Muscle layer of colon (tissue), 2 donors: ENCODE measurements around the gene ARL17B.
"Not testable (repeated sequence)": the region's sequence is repeated elsewhere in the genome, so short reads cannot be mapped to it uniquely, and the experiment has no call there.

Experiments
- H3K27ac ChIP-seq: one replicate; pipeline ENCODE4 v1.7.0; 2013; ENCODE audit warnings: low read depth, mild to moderate bottlenecking, low read length, moderate library complexity
- H3K27me3 ChIP-seq, 2 donors: one replicate each; pipeline ENCODE4 v1.7.0; 2013; ENCODE audit warnings: low read length in 2 of 2, mild to moderate bottlenecking in 2 of 2; ENCODE audit not compliant: insufficient read depth in 2 of 2, control insufficient read depth in 1 of 2
- H3K36me3 ChIP-seq: one replicate; pipeline ENCODE4 v1.7.0; 2013; ENCODE audit warnings: mild to moderate bottlenecking, low read length; ENCODE audit not compliant: insufficient read depth
- H3K4me1 ChIP-seq: one replicate; pipeline ENCODE4 v1.7.0; 2013; ENCODE audit warnings: mild to moderate bottlenecking, low read length; ENCODE audit not compliant: insufficient read depth
- H3K4me3 ChIP-seq, 2 donors: one replicate each; pipeline ENCODE4 v1.7.0; 2013; ENCODE audit warnings: low read length in 2 of 2, low read depth in 1 of 2, mild to moderate bottlenecking in 1 of 2, moderate library complexity in 1 of 2
- H3K9ac ChIP-seq: one replicate; pipeline ENCODE4 v1.7.0; 2013; ENCODE audit warnings: low read length
- H3K9me3 ChIP-seq: one replicate; pipeline ENCODE4 v1.7.0; 2013; ENCODE audit warnings: mild to moderate bottlenecking, low read length
- donor health status: abdominal sarcoma.
- donor health status: Adenocarcinoma of cecum.

The ARL17B gene

DNA sequence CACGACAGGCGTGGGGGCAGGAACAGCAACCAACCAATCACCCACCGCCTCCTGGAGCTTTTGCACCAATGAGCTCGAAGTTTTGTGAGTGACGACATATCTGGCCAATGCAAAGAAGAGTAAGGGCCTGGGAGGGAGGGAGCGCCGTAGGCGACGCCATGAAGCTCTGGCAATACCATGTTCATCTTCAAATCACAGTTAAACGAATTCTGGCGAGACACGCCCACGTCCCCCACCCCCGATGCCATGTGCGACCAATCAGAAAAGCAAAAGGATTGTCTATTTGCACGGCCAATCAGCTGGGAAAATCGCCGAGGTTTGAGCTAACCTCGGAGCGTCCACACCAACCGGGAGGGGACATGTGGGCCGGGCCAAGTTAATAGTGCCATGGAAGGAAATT lies at the start of gene ARL17B:
TSS of gene ARL17B (minus strand) at position 12 of the 400 bp plus-strand sequence. CDS start 3,369 bp downstream, outside the sequence.
- H3K4me1 ChIP-seq, H3K9me3 ChIP-seq, H3K4me3 ChIP-seq, H3K27ac ChIP-seq, H3K9ac ChIP-seq, H3K27me3 ChIP-seq, H3K36me3 ChIP-seq: not testable (repeated sequence)

GRCh38 chr17:46409864-46410263 lies 48.3 kb upstream of the ARL17B start:
- not testable (repeated sequence) for H3K9me3 ChIP-seq, H3K9ac ChIP-seq, H3K27me3 ChIP-seq, H3K36me3 ChIP-seq, H3K27ac ChIP-seq, H3K4me1 ChIP-seq, H3K4me3 ChIP-seq

DNA sequence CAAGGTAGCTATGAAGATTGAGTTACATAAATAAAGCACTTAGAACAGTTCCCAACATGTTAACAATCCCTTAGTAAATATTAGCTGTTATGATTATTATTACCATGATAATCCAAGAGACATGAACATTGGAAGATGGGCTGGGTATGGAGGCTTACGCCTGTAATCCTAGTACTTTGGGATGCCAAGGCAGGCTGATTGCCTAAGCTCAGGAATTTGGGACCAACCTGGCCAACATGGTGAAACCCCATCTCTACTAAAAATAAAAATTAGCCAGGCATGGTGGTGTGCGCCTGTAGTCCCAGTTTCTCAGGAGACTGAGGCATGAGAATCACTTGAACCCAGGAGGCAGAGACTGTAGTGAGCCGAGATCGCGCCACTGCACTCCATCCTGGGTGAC lies 45.6 kb upstream of the ARL17B start:
- not testable (repeated sequence) for H3K9me3 ChIP-seq, H3K27ac ChIP-seq, H3K27me3 ChIP-seq, H3K9ac ChIP-seq, H3K4me3 ChIP-seq, H3K36me3 ChIP-seq, H3K4me1 ChIP-seq

DNA sequence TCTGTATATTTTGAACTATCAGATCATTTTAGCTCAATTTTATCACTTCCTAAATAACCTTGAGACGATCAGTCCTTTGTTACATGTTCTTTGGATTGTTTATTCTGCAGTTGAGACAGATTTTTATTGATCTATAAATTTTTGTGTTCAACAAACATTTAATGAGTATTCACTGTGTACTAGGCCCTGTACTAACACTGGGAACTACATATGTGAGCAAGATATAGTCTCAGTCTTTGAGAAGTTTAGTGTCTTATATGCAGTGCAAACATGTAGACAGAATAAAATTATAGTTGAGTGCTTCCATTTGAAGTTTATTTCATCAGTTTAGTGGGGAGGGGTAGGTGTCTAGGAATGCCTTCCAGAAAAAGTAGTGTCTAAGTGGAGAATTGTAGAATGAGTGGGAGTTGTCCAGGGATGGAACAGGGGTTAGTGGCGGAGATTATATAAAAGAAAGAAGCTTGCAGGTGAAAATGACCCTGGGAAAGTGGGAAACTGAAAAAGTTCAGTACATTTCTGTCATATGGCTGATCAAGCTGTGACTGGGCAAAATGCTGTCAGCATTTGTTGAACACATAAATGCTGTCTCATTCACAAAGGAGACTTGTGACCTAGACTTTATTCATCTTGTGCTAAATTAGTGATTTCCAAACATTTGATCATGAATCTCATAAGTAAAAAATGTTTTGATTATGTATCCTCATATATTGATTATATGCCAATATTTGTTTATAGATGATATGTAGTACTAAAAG lies 39.6 kb upstream of the ARL17B start:
- not testable (repeated sequence) for H3K4me3 ChIP-seq, H3K27me3 ChIP-seq, H3K27ac ChIP-seq, H3K9ac ChIP-seq, H3K4me1 ChIP-seq, H3K9me3 ChIP-seq, H3K36me3 ChIP-seq

- H3K27ac ChIP-seq, result not testable (repeated sequence)
These were observed 39.0 kb upstream of the ARL17B start for GRCh38 chr17:46400543-46400942.

GRCh38 chr17:46399993-46400392 lies 38.4 kb upstream of the ARL17B start:
- H3K9me3 ChIP-seq, H3K4me3 ChIP-seq, H3K4me1 ChIP-seq, H3K27ac ChIP-seq, H3K9ac ChIP-seq, H3K36me3 ChIP-seq, H3K27me3 ChIP-seq: not testable (repeated sequence)

More at GRCh38 chr17:46400543-46400942, 39.0 kb upstream of the ARL17B start:
- H3K9ac ChIP-seq, H3K4me3 ChIP-seq, H3K36me3 ChIP-seq, H3K9me3 ChIP-seq, H3K4me1 ChIP-seq, H3K27me3 ChIP-seq: not testable (repeated sequence)

- H3K27me3 ChIP-seq, H3K4me3 ChIP-seq, H3K9me3 ChIP-seq, H3K9ac ChIP-seq, H3K4me1 ChIP-seq, H3K36me3 ChIP-seq, H3K27ac ChIP-seq: not testable (repeated sequence)
These were observed 34.7 kb upstream of the ARL17B start for GRCh38 chr17:46396292-46396691.

DNA sequence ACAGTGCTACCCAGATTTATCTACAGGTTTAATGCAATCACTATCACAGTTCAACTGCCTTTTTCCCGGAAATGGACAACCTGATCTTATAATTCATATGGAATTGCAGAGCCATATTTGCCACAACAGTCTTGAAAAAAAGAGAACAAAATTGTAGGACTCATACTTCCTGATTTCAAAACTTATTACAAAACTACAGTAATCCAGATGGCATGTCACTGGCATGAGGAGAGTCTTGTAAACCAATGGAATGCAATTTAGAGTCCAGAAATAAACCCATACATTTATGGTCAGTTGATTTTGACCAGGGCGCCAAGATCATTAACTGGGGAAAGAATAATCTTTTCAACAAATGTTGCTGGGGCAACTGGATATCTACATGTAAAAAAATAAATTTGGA lies 32.1 kb upstream of the ARL17B start:
- H3K27ac ChIP-seq, H3K4me1 ChIP-seq, H3K27me3 ChIP-seq, H3K9me3 ChIP-seq, H3K9ac ChIP-seq, H3K4me3 ChIP-seq, H3K36me3 ChIP-seq: not testable (repeated sequence)

- not testable (repeated sequence) for H3K4me3 ChIP-seq, H3K4me1 ChIP-seq, H3K36me3 ChIP-seq, H3K9ac ChIP-seq, H3K27me3 ChIP-seq, H3K27ac ChIP-seq, H3K9me3 ChIP-seq
These were observed 23.9 kb upstream of the ARL17B start for GRCh38 chr17:46385491-46385890.

- not testable (repeated sequence) for H3K9me3 ChIP-seq, H3K4me1 ChIP-seq, H3K27ac ChIP-seq, H3K9ac ChIP-seq, H3K27me3 ChIP-seq, H3K36me3 ChIP-seq, H3K4me3 ChIP-seq
These were observed 21.6 kb upstream of the ARL17B start for GRCh38 chr17:46383118-46383517.

- H3K4me3 ChIP-seq, H3K36me3 ChIP-seq, H3K9ac ChIP-seq, H3K27ac ChIP-seq, H3K9me3 ChIP-seq, H3K27me3 ChIP-seq, H3K4me1 ChIP-seq: not testable (repeated sequence)
These were observed 11.9 kb upstream of the ARL17B start for GRCh38 chr17:46373418-46373817.
